Measurements from ENCODE around the gene PVALEF.

GRCh38 chr17:81163051-81163695 lies 2.1 kb upstream of the PVALEF start:
- TF ChIP-seq POLR2AphosphoS5 (IDR thresholded peaks at IDR 0.05), result no peak
- TF ChIP-seq, protein P1, sequence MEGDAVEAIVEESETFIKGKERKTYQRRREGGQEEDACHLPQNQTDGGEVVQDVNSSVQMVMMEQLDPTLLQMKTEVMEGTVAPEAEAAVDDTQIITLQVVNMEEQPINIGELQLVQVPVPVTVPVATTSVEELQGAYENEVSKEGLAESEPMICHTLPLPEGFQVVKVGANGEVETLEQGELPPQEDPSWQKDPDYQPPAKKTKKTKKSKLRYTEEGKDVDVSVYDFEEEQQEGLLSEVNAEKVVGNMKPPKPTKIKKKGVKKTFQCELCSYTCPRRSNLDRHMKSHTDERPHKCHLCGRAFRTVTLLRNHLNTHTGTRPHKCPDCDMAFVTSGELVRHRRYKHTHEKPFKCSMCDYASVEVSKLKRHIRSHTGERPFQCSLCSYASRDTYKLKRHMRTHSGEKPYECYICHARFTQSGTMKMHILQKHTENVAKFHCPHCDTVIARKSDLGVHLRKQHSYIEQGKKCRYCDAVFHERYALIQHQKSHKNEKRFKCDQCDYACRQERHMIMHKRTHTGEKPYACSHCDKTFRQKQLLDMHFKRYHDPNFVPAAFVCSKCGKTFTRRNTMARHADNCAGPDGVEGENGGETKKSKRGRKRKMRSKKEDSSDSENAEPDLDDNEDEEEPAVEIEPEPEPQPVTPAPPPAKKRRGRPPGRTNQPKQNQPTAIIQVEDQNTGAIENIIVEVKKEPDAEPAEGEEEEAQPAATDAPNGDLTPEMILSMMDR (IDR thresholded peaks at IDR 0.05), result no peak
- no peak for TF ChIP-seq EP300 (IDR thresholded peaks at IDR 0.05)
- no peak for TF ChIP-seq POLR2A (IDR thresholded peaks at IDR 0.05; ENCODE audit: low read depth)

All from esophagus muscularis mucosa (tissue), 4 donors.